ENCODE measurements around the gene SLX4IP.

DNA sequence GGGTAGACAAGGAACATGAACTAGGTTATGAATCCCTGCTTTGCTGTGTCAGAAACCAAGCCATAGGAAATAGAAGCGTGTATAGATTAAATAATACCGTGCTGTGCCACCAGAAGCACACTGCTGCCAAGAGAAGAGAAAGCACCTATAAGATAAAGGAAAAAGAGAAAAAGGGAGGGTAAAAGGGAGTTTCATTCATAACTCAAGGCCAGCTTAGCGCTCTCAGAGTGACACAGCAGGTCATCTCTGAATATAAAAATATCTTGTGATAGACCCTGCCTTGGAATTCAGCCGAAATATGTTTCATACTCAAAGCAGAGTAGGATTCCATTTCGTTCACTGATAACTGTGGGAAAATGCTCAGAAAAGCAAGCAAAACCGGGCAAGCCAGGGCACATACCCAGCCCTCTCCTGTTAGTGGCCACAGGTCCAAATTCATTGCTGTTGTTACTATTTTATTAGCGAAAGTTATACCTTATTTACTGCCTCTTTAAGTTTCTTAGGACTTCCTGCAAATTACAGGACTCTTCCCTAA is 230.0 kb downstream of the SLX4IP start:
- TF ChIP-seq, protein P1, sequence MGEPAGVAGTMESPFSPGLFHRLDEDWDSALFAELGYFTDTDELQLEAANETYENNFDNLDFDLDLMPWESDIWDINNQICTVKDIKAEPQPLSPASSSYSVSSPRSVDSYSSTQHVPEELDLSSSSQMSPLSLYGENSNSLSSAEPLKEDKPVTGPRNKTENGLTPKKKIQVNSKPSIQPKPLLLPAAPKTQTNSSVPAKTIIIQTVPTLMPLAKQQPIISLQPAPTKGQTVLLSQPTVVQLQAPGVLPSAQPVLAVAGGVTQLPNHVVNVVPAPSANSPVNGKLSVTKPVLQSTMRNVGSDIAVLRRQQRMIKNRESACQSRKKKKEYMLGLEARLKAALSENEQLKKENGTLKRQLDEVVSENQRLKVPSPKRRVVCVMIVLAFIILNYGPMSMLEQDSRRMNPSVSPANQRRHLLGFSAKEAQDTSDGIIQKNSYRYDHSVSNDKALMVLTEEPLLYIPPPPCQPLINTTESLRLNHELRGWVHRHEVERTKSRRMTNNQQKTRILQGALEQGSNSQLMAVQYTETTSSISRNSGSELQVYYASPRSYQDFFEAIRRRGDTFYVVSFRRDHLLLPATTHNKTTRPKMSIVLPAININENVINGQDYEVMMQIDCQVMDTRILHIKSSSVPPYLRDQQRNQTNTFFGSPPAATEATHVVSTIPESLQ (CRISPR knock-in tag; IDR thresholded peaks at IDR 0.05) = no peak
- TF ChIP-seq KAT7 (CRISPR knock-in tag; IDR thresholded peaks at IDR 0.05; ENCODE audit: borderline replicate concordance) (no peak), CTCF (IDR thresholded peaks at IDR 0.05) (no peak), FOXP1 (CRISPR knock-in tag; IDR thresholded peaks at IDR 0.05; ENCODE audit: borderline replicate concordance) (no peak), GABPB1 (CRISPR knock-in tag; IDR thresholded peaks at IDR 0.05) (no peak), ZBTB43 (CRISPR knock-in tag; IDR thresholded peaks at IDR 0.05) (no peak), ELF4 (CRISPR knock-in tag; IDR thresholded peaks at IDR 0.05; ENCODE audit: low read depth) (no peak)

Measured in WTC11 (cell line).